ES-I3 (cell line): Measurements from ENCODE around the gene HPS3.
"Not testable (repeated sequence)": the region's sequence is repeated elsewhere in the genome, so short reads cannot be mapped to it uniquely, and the experiment has no call there.

ENCODE experiments used
- H3K36me3 ChIP-seq: 2 replicates; pipeline ENCODE4 v1.6.1; 2013; ENCODE audit warnings: mild to moderate bottlenecking, low read length, control low read depth, moderate library complexity; ENCODE audit not compliant: insufficient read depth
- H3K4me1 ChIP-seq: 2 replicates; pipeline ENCODE4 v1.6.1; 2013; ENCODE audit warnings: mild to moderate bottlenecking, control low read depth, low read length; ENCODE audit not compliant: insufficient read depth
- H3K9ac ChIP-seq: 2 replicates; pipeline ENCODE4 v1.6.1; 2013; ENCODE audit warnings: low read depth, mild to moderate bottlenecking, low read length, moderate library complexity
- H3K9me3 ChIP-seq: 2 replicates; pipeline ENCODE4 v1.6.1; 2013; ENCODE audit warnings: mild to moderate bottlenecking, low read length, moderate library complexity; ENCODE audit not compliant: control insufficient read depth, insufficient read depth

The HPS3 gene

DNA sequence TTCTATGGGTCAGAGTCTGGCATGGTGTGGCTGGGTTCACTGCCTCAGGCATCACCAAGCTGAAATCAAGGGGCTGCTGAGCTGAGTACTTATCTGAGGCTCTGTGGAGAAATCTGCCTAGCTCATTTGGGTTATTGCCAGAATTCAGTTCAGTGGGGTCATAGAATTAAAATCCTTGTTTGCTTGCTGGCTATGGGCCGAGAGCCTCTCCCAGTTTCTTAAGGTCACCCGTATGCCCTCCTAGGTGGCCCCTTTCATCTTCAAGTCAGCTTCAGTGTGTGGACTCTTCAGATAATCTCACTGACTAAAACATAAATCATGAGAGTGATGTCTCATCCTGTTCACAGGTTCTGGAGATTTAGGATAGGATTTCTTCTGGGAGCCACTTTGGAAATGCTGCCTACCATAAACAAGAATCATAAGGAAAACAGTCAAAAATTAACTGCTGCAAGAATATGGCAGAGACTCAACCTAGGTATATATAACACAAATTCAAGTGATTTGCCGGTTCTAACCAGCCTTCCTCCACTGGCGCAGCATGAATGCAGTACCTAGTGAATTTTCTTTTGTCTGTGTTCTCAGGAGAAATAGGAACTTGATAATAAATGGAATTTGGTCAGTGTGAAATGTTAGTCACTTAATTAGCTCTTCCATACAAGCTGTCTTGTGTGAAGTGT is 86.9 kb downstream of the HPS3 start:
- Histone ChIP-seq H3K4me1 (no peaks in the 10 kb centered on the region), H3K36me3 (no peaks in the 10 kb centered on the region), H3K9me3 (no peaks in the 10 kb centered on the region), H3K9ac (no peak overlapping the region)

DNA sequence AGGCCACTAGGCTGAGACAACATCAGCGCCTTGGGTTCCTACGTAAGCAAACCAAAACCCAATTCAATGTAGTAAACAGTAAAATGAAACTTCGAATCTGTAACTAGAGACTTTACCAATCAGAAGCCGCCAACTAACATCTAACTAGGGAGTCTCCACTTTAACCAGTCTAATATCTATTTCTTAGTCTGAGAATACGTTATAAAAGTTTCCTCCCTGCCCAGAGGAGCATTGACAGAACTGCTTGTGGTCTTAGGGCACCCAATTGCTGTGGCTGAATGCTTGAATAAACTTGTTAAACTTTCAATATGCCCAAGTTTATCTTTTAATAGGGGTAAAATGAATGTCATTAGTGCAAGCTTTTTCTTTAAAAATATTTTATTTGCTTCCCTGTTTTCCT is 87.9 kb downstream of the HPS3 start:
- Histone ChIP-seq H3K36me3 (no peaks in the 10 kb centered on the region), H3K4me1 (no peaks in the 10 kb centered on the region), H3K9ac (no peak overlapping the region), H3K9me3 (no peaks in the 10 kb centered on the region)

DNA sequence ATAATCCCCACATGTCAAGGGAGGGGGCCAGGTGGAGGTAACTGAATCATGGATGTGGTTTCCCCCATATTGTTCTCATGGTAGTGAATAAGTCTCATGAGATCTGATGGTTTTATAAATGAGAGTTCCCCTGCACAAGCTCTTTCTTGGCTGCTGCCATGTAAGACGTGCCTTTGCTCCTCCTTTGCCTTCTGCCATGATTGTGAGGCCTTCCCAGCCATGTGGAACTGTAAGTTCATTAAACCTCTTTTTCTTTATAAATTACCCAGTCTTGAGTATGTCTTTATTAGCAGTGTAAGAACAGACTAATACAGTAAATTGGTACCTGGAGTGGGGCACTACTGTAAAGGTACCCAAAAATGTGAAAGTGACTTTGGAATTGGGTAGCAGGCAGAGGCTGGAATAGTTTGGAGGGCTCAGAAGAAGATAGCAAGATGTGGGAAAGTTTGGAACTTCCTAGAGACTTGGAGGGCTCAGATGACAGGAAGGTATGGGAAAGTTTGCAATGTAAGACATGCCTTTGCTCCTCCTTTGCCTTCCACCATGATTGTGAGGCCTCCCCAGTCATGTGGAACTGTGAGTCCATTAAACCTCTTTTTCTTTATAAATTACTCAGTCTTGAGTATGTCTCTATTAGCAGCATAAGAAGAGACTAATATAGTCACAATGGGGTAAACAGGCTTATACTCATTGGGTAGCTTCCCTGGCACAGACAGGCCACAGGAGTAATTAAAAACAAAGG is 90.1 kb downstream of the HPS3 start:
- H3K4me1 ChIP-seq, H3K9ac ChIP-seq, H3K36me3 ChIP-seq, H3K9me3 ChIP-seq: not testable (repeated sequence)

DNA sequence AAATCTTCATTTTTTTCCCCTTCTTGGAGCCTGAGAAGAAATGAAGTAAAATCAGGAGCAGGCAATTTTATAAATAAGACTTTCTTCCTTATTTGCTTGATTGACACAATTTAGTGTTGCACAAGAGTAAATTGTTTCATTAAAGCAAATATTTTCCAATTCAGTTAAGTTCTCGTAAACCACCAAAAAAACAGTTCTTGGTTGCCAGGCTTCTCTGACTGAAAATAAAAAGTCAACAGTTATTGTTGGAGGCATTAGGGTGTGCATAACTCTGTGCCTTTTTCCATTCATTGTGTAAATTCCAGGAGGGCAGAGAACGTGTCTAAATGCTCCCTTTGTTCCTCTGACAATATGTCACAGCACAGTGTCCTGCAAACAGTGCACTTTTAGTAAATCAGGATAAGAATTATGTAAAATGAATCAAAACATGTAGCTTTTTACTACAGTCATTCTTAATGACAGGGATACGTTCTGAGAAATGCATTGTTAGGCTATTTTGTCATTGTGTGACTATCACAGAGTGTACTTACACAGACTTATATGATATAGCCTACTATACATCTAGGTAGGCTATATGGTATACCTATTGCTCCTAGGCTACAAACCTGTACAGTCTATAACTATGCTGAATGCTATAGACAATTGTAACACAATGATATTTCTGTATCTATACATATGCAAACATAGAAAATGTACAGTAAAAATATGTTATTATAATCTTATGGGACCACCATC is 92.5 kb downstream of the HPS3 start, which contains the start of gene CP:
CP (minus strand) TSS at position 47 of the 735 bp plus-strand sequence; CDS start at position 10, 37 bp downstream.
- Histone ChIP-seq H3K36me3 (no peaks in the 10 kb centered on the region), H3K4me1 (peaks cover 4% of the 10 kb centered on the region; the same call in 1 of the 2 replicates), H3K9me3 (no peaks in the 10 kb centered on the region), H3K9ac (no peak within 1 kb of the TSS)
